ENCODE data around the gene TYW1.
"Not testable (repeated sequence)": the region's sequence is repeated elsewhere in the genome, so short reads cannot be mapped to it uniquely, and the experiment has no call there.

TYW1 gene

GRCh38 chr7:67017971-67018370 lies 21.3 kb downstream of the TYW1 start:
- H3K4me2 ChIP-seq (ENCODE audit: low read length) = not testable (repeated sequence)

GRCh38 chr7:67018940-67019339 lies 22.3 kb downstream of the TYW1 start:
- Histone ChIP-seq H3K79me1 (ENCODE audit: low read length) (peaks cover 2% of the 10 kb centered on the region), H4K8ac (ENCODE audit: low read depth, low read length) (no peak overlapping the region), H4K91ac (ENCODE audit: low read depth, low read length) (no peak overlapping the region), H2BK12ac (ENCODE audit: low read length) (no peak overlapping the region), H3K14ac (ENCODE audit: low read length) (no peak overlapping the region), H3K4ac (ENCODE audit: low read depth, low read length) (no peak overlapping the region), H3K4me2 (ENCODE audit: low read length) (no peak overlapping the region), H3K18ac (ENCODE audit: low read length) (no peak overlapping the region), H3K79me2 (ENCODE audit: control insufficient read depth, insufficient read depth, low read length, poor library complexity) (no peaks in the 10 kb centered on the region), H2BK5ac (ENCODE audit: low read depth, low read length, poor library complexity) (no peak overlapping the region), H3K9me3 (ENCODE audit: insufficient read depth, low read depth, low read length) (no peaks in the 10 kb centered on the region), H3K27ac (ENCODE audit: low read depth, low read length) (no peak overlapping the region), H4K12ac (ENCODE audit: low read depth, low read length) (no peak overlapping the region), H3K27me3 (ENCODE audit: insufficient read depth, low read length) (no peaks in the 10 kb centered on the region), H2AFZ (ENCODE audit: insufficient read depth, low read length, poor library complexity) (no peak overlapping the region), H3K36me3 (ENCODE audit: control insufficient read depth in 1 of 2, insufficient read depth in 2 of 2, low read length in 2 of 2) (peaks cover 22 to 26% of the 10 kb centered on the region in 2 experiments), H3K23ac (ENCODE audit: low read length) (peak overlapping the region; percentile 0), H3K4me3 (ENCODE audit: low read depth, low read length) (no peak overlapping the region), H3K9ac (ENCODE audit: low read length) (no peak overlapping the region), H2AK5ac (ENCODE audit: low read length) (no peak overlapping the region), H3K4me1 (ENCODE audit: control insufficient read depth in 1 of 2, insufficient read depth in 2 of 2, low read length in 2 of 2) (no peaks in the 10 kb centered on the region), H2BK120ac (ENCODE audit: insufficient read depth, low read length, poor library complexity) (no peak overlapping the region)
- DNase-seq = no peak
- no CpG with 5 or more reads among the region's 7 CpGs for WGBS (ENCODE audit: extremely low coverage, insufficient coverage, insufficient read length)

More at GRCh38 chr7:67017971-67018370, 21.3 kb downstream of the TYW1 start:
- peaks cover 22 to 28% of the 10 kb centered on the region in 2 experiments for H3K36me3 ChIP-seq (ENCODE audit: control insufficient read depth in 1 of 2, insufficient read depth in 2 of 2, low read length in 2 of 2)
- H3K14ac ChIP-seq (ENCODE audit: low read length); H2BK120ac ChIP-seq (ENCODE audit: insufficient read depth, low read length, poor library complexity); H3K9ac ChIP-seq (ENCODE audit: low read length); H3K18ac ChIP-seq (ENCODE audit: low read length); H3K27me3 ChIP-seq (ENCODE audit: insufficient read depth, low read length); H4K8ac ChIP-seq (ENCODE audit: low read depth, low read length); H3K9me3 ChIP-seq (ENCODE audit: insufficient read depth, low read depth, low read length); DNase-seq; H3K79me2 ChIP-seq (ENCODE audit: control insufficient read depth, insufficient read depth, low read length, poor library complexity); H2BK12ac ChIP-seq (ENCODE audit: low read length); H2BK5ac ChIP-seq (ENCODE audit: low read depth, low read length, poor library complexity); H3K4me1 ChIP-seq (ENCODE audit: control insufficient read depth in 1 of 2, insufficient read depth in 2 of 2, low read length in 2 of 2); H3K4ac ChIP-seq (ENCODE audit: low read depth, low read length); H3K4me3 ChIP-seq (ENCODE audit: low read depth, low read length); H3K23ac ChIP-seq (ENCODE audit: low read length); H3K27ac ChIP-seq (ENCODE audit: low read depth, low read length); H2AFZ ChIP-seq (ENCODE audit: insufficient read depth, low read length, poor library complexity); H2AK5ac ChIP-seq (ENCODE audit: low read length); H4K12ac ChIP-seq (ENCODE audit: low read depth, low read length); H4K91ac ChIP-seq (ENCODE audit: low read depth, low read length); H3K79me1 ChIP-seq (ENCODE audit: low read length): not testable (repeated sequence)
- WGBS (ENCODE audit: extremely low coverage, insufficient coverage, insufficient read length) = no CpG with 5 or more reads among the region's 8 CpGs

GRCh38 chr7:67019562-67020390 lies 23.1 kb downstream of the TYW1 start:
- Histone ChIP-seq H4K91ac (ENCODE audit: low read depth, low read length) (no peak overlapping the region), H3K27ac (ENCODE audit: low read depth, low read length) (no peak overlapping the region), H3K18ac (ENCODE audit: low read length) (no peak overlapping the region), H3K4me2 (ENCODE audit: low read length) (no peak overlapping the region), H3K4ac (ENCODE audit: low read depth, low read length) (no peak overlapping the region), H3K9ac (ENCODE audit: low read length) (no peak overlapping the region), H2AFZ (ENCODE audit: insufficient read depth, low read length, poor library complexity) (no peak overlapping the region), H3K23ac (ENCODE audit: low read length) (no peak overlapping the region), H3K14ac (ENCODE audit: low read length) (no peak overlapping the region), H2AK5ac (ENCODE audit: low read length) (no peak overlapping the region), H4K8ac (ENCODE audit: low read depth, low read length) (no peak overlapping the region), H3K27me3 (ENCODE audit: insufficient read depth, low read length) (no peaks in the 10 kb centered on the region), H3K79me1 (ENCODE audit: low read length) (peaks cover 2% of the 10 kb centered on the region), H3K36me3 (ENCODE audit: control insufficient read depth in 1 of 2, insufficient read depth in 2 of 2, low read length in 2 of 2) (peaks cover 21 to 25% of the 10 kb centered on the region in 2 experiments), H2BK5ac (ENCODE audit: low read depth, low read length, poor library complexity) (no peak overlapping the region), H3K4me3 (ENCODE audit: low read depth, low read length) (no peak overlapping the region), H2BK120ac (ENCODE audit: insufficient read depth, low read length, poor library complexity) (no peak overlapping the region), H2BK12ac (ENCODE audit: low read length) (no peak overlapping the region), H4K12ac (ENCODE audit: low read depth, low read length) (no peak overlapping the region), H3K79me2 (ENCODE audit: control insufficient read depth, insufficient read depth, low read length, poor library complexity) (no peaks in the 10 kb centered on the region), H3K4me1 (ENCODE audit: control insufficient read depth in 1 of 2, insufficient read depth in 2 of 2, low read length in 2 of 2) (no peaks in the 10 kb centered on the region), H3K9me3 (ENCODE audit: insufficient read depth, low read depth, low read length) (no peaks in the 10 kb centered on the region)
- no CpG with 5 or more reads among the region's 8 CpGs for WGBS (ENCODE audit: extremely low coverage, insufficient coverage, insufficient read length)
- peak; percentile 8 to 69 for DNase-seq

GRCh38 chr7:67021260-67021659 lies 24.6 kb downstream of the TYW1 start:
- Histone ChIP-seq H3K79me1 (ENCODE audit: low read length) (peaks cover 2% of the 10 kb centered on the region), H3K9ac (ENCODE audit: low read length) (no peak overlapping the region), H3K23ac (ENCODE audit: low read length) (no peak overlapping the region), H3K79me2 (ENCODE audit: control insufficient read depth, insufficient read depth, low read length, poor library complexity) (no peaks in the 10 kb centered on the region), H3K14ac (ENCODE audit: low read length) (no peak overlapping the region), H2AFZ (ENCODE audit: insufficient read depth, low read length, poor library complexity) (no peak overlapping the region), H3K4me3 (ENCODE audit: low read depth, low read length) (no peak overlapping the region), H3K27me3 (ENCODE audit: insufficient read depth, low read length) (no peaks in the 10 kb centered on the region), H3K4me1 (ENCODE audit: control insufficient read depth in 1 of 2, insufficient read depth in 2 of 2, low read length in 2 of 2) (no peaks in the 10 kb centered on the region), H4K12ac (ENCODE audit: low read depth, low read length) (no peak overlapping the region), H2BK5ac (ENCODE audit: low read depth, low read length, poor library complexity) (no peak overlapping the region), H2AK5ac (ENCODE audit: low read length) (no peak overlapping the region), H4K91ac (ENCODE audit: low read depth, low read length) (no peak overlapping the region), H3K36me3 (ENCODE audit: control insufficient read depth in 1 of 2, insufficient read depth in 2 of 2, low read length in 2 of 2) (peaks cover 16 to 25% of the 10 kb centered on the region in 2 experiments), H3K18ac (ENCODE audit: low read length) (no peak overlapping the region), H3K4ac (ENCODE audit: low read depth, low read length) (no peak overlapping the region), H4K8ac (ENCODE audit: low read depth, low read length) (no peak overlapping the region), H2BK12ac (ENCODE audit: low read length) (no peak overlapping the region), H2BK120ac (ENCODE audit: insufficient read depth, low read length, poor library complexity) (no peak overlapping the region), H3K4me2 (ENCODE audit: low read length) (no peak overlapping the region), H3K9me3 (ENCODE audit: insufficient read depth, low read depth, low read length) (no peaks in the 10 kb centered on the region), H3K27ac (ENCODE audit: low read depth, low read length) (no peak overlapping the region)
- WGBS (ENCODE audit: extremely low coverage, insufficient coverage, insufficient read length) = no CpG with 5 or more reads among the region's 7 CpGs
- peak; percentile 23 to 37 for DNase-seq

Data from trophoblast cell (in vitro differentiated cells and primary cell).